ENCODE measurements around the gene SNX24. TPM values are rescaled to one million over a fixed set of nuclear protein-coding genes. Genes with fewer than 3 reads are reported as not detected.
A peak's percentile ranks its signal among the peaks of the same experiment; 100 is the strongest.

Gene SNX24
- total and polyA plus RNA-seq, 9 of the 15 experiments (the other 6 are each of a cell fraction or from before 2014, with no cell fraction given): 5.3 to 10.1 (median 7.9) TPM

DNA sequence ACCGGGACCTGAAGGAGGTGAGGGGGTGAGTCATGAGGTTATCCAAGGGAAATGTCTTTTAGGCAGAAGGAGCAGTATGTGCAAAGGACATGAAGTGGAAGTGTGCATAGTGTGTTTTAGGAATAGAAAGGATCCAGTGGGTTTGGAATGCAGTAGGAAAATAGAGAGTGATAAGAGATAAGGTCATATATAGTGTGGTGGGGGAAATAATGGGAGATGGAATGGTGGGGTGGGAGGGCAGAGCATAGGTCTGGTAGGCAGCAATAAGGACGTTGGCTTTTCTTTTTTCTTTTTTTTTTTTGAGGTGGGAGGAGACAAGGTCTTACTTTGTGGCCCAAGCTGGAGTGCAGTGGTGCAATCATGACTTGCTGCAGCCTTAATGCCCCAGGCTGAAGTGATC, 17.8 kb downstream of the SNX24 start (continued):
- TF ChIP-seq, protein P1, sequence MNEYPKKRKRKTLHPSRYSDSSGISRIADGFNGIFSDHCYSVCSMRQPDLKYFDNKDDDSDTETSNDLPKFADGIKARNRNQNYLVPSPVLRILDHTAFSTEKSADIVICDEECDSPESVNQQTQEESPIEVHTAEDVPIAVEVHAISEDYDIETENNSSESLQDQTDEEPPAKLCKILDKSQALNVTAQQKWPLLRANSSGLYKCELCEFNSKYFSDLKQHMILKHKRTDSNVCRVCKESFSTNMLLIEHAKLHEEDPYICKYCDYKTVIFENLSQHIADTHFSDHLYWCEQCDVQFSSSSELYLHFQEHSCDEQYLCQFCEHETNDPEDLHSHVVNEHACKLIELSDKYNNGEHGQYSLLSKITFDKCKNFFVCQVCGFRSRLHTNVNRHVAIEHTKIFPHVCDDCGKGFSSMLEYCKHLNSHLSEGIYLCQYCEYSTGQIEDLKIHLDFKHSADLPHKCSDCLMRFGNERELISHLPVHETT (CRISPR knock-in tag; conservative IDR thresholded peaks at IDR 0.05 in 1 of 2, IDR thresholded peaks at IDR 0.05 in 1 of 2): no peak
- TF ChIP-seq FUS (optimal IDR thresholded peaks at IDR 0.05; ENCODE audit: low read depth, low read length) (no peak), FOXK1 (CRISPR knock-in tag; IDR thresholded peaks at IDR 0.05; ENCODE audit: borderline replicate concordance) (no peak), TEAD4 (IDR thresholded peaks at IDR 0.05; ENCODE audit: low read length) (peak; percentile 80), TEAD4 (CRISPR knock-in tag; IDR thresholded peaks at IDR 0.05; ENCODE audit: borderline replicate concordance) (no peak), TGIF2 (CRISPR knock-in tag; IDR thresholded peaks at IDR 0.05) (no peak), KHSRP (IDR thresholded peaks at IDR 0.05) (0 out of 2 replicates have a peak, but pooled peaks have one; percentile 54), ZC3H11A (IDR thresholded peaks at IDR 0.05; ENCODE audit: low read depth, low read length) (no peak), ATF1 (CRISPR knock-in tag; IDR thresholded peaks at IDR 0.05) (no peak), ATF1 (tag; IDR thresholded peaks at IDR 0.05) (peak; percentile 27; the same call in 1 of the 2 replicates), ILK (tag; IDR thresholded peaks at IDR 0.05; ENCODE audit: borderline replicate concordance, low read depth) (no peak), POLR2G (IDR thresholded peaks at IDR 0.05; ENCODE audit: low read depth, low read length) (no peak), XRCC4 (IDR thresholded peaks at IDR 0.05; ENCODE audit: extremely low read depth, insufficient read depth, insufficient read length) (no peak), TEAD1 (CRISPR knock-in tag; IDR thresholded peaks at IDR 0.05) (0 out of 4 replicates have a peak, but pooled peaks of 1 of the 2 experiments have one; percentile 16), ZNF77 (CRISPR knock-in tag; IDR thresholded peaks at IDR 0.05) (no peak), ZNF197 (CRISPR knock-in tag; IDR thresholded peaks at IDR 0.05; ENCODE audit: low read depth) (no peak), MEF2A (IDR thresholded peaks at IDR 0.05; ENCODE audit: control insufficient read depth, low read depth, low read length) (no peak), TRIM28 (IDR thresholded peaks at IDR 0.05) (no peak), ZNF174 (CRISPR knock-in tag; IDR thresholded peaks at IDR 0.05) (no peak)
- TF ChIP-seq, protein P2, sequence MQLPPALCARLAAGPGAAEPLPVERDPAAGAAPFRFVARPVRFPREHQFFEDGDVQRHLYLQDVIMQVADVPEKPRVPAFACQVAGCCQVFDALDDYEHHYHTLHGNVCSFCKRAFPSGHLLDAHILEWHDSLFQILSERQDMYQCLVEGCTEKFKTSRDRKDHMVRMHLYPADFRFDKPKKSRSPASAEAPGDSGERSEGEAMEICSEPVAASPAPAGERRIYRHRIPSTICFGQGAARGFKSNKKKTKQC (CRISPR knock-in tag; IDR thresholded peaks at IDR 0.05): no peak
- TF ChIP-seq, protein P3, sequence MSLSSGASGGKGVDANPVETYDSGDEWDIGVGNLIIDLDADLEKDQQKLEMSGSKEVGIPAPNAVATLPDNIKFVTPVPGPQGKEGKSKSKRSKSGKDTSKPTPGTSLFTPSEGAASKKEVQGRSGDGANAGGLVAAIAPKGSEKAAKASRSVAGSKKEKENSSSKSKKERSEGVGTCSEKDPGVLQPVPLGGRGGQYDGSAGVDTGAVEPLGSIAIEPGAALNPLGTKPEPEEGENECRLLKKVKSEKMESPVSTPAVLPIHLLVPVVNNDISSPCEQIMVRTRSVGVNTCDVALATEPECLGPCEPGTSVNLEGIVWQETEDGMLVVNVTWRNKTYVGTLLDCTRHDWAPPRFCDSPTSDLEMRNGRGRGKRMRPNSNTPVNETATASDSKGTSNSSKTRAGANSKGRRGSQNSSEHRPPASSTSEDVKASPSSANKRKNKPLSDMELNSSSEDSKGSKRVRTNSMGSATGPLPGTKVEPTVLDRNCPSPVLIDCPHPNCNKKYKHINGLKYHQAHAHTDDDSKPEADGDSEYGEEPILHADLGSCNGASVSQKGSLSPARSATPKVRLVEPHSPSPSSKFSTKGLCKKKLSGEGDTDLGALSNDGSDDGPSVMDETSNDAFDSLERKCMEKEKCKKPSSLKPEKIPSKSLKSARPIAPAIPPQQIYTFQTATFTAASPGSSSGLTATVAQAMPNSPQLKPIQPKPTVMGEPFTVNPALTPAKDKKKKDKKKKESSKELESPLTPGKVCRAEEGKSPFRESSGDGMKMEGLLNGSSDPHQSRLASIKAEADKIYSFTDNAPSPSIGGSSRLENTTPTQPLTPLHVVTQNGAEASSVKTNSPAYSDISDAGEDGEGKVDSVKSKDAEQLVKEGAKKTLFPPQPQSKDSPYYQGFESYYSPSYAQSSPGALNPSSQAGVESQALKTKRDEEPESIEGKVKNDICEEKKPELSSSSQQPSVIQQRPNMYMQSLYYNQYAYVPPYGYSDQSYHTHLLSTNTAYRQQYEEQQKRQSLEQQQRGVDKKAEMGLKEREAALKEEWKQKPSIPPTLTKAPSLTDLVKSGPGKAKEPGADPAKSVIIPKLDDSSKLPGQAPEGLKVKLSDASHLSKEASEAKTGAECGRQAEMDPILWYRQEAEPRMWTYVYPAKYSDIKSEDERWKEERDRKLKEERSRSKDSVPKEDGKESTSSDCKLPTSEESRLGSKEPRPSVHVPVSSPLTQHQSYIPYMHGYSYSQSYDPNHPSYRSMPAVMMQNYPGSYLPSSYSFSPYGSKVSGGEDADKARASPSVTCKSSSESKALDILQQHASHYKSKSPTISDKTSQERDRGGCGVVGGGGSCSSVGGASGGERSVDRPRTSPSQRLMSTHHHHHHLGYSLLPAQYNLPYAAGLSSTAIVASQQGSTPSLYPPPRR (CRISPR knock-in tag; IDR thresholded peaks at IDR 0.05; ENCODE audit: borderline replicate concordance): no peak
- TF ChIP-seq, protein P4, sequence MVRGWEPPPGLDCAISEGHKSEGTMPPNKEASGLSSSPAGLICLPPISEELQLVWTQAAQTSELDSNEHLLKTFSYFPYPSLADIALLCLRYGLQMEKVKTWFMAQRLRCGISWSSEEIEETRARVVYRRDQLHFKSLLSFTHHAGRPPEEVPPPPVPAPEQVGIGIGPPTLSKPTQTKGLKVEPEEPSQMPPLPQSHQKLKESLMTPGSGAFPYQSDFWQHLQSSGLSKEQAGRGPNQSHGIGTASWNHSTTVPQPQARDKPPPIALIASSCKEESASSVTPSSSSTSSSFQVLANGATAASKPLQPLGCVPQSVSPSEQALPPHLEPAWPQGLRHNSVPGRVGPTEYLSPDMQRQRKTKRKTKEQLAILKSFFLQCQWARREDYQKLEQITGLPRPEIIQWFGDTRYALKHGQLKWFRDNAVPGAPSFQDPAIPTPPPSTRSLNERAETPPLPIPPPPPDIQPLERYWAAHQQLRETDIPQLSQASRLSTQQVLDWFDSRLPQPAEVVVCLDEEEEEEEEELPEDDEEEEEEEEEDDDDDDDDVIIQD (CRISPR knock-in tag; IDR thresholded peaks at IDR 0.05): no peak
